Type B pancreatic cell (in vitro differentiated cells): ENCODE data around the gene ENPP1. TPM values are rescaled to one million over a fixed set of nuclear protein-coding genes. Genes with fewer than 3 reads are reported as not detected.

Experiments used
- DNase-seq: peaks from one replicate; pipeline ENCODE4 v3.0.0; 2021; ENCODE audit warnings: mixed read lengths; ENCODE audit not compliant: unreplicated experiment; ENCODE audit errors: extremely low spot score
- H3K27ac Mint-ChIP-seq: 2 replicates; pipeline ENCODE4 v1.8.0; 2021; ENCODE audit warnings: mild to moderate bottlenecking, mixed read lengths
- H3K27me3 Mint-ChIP-seq: 2 replicates; pipeline ENCODE4 v1.8.0; 2021; ENCODE audit warnings: mixed read lengths
- H3K36me3 Mint-ChIP-seq: 2 replicates; pipeline ENCODE4 v1.8.0; 2021; ENCODE audit warnings: mixed read lengths
- H3K4me1 Mint-ChIP-seq: one replicate; pipeline ENCODE4 v1.8.0; 2021; ENCODE audit warnings: mixed read lengths; ENCODE audit not compliant: unreplicated experiment
- H3K4me3 Mint-ChIP-seq: 2 replicates; pipeline ENCODE4 v1.8.0; 2021; ENCODE audit warnings: mild to moderate bottlenecking, mixed read lengths
- H3K9me3 Mint-ChIP-seq: 2 replicates; pipeline ENCODE4 v1.8.0; 2021; ENCODE audit warnings: mixed read lengths
- CTCF ChIP-seq: fragments of 200-600 bp; sonication (generic); conservative IDR thresholded peaks from 2 replicates; pipeline ENCODE4 v1.5.0; 2021; ENCODE audit warnings: antibody characterized with exemption, mild to moderate bottlenecking
- total RNA-seq: library from RNA; stranded (reverse); gene quantifications from 2 replicates; pipeline ENCODE4 v1.2.1, GENCODE V29; 2021; ENCODE audit warnings: low replicate concordance

ENPP1 gene
- total RNA-seq, 1 donor from 2014 or later, result 13.4 TPM

- Mint-ChIP-seq H3K27ac (no peak overlapping the region), H3K36me3 (no peaks in the 10 kb centered on the region), H3K27me3 (peaks cover 4% of the 10 kb centered on the region), H3K4me1 (peaks cover 16% of the 10 kb centered on the region), H3K4me3 (no peak overlapping the region), H3K9me3 (no peaks in the 10 kb centered on the region)
- DNase-seq, result no peak
- no peak for TF ChIP-seq CTCF
Observed at GRCh38 chr6:131821010-131821807, 13.4 kb downstream of the ENPP1 start.

GRCh38 chr6:131822119-131822518 is 14.3 kb downstream of the ENPP1 start:
- no peaks in the 10 kb centered on the region for H3K36me3 Mint-ChIP-seq

GRCh38 chr6:131823276-131823902 is 15.6 kb downstream of the ENPP1 start:
- H3K4me1 Mint-ChIP-seq, result peaks cover 18% of the 10 kb centered on the region
- no peak overlapping the region for H3K4me3 Mint-ChIP-seq
- H3K27me3 Mint-ChIP-seq, result peaks cover 4% of the 10 kb centered on the region
- TF ChIP-seq CTCF, result no peak
- H3K36me3 Mint-ChIP-seq, result no peaks in the 10 kb centered on the region
- no peaks in the 10 kb centered on the region for H3K9me3 Mint-ChIP-seq
- no peak for DNase-seq
- no peak overlapping the region for H3K27ac Mint-ChIP-seq

More at GRCh38 chr6:131822119-131822518, 14.3 kb downstream of the ENPP1 start:
- Mint-ChIP-seq H3K4me1 (peaks cover 12% of the 10 kb centered on the region), H3K4me3 (no peak overlapping the region), H3K27me3 (peaks cover 4% of the 10 kb centered on the region), H3K27ac (no peak overlapping the region), H3K9me3 (no peaks in the 10 kb centered on the region)
- TF ChIP-seq CTCF, result no peak
- DNase-seq, result no peak

GRCh38 chr6:131825946-131826345 is 18.1 kb downstream of the ENPP1 start:
- H3K36me3 Mint-ChIP-seq, result peaks cover 5% of the 10 kb centered on the region
- H3K27me3 Mint-ChIP-seq, result no peaks in the 10 kb centered on the region
- peaks cover 16% of the 10 kb centered on the region for H3K4me1 Mint-ChIP-seq
- DNase-seq, result no peak
- TF ChIP-seq CTCF, result no peak
- no peak overlapping the region for H3K4me3 Mint-ChIP-seq
- no peak overlapping the region for H3K27ac Mint-ChIP-seq
- H3K9me3 Mint-ChIP-seq, result no peaks in the 10 kb centered on the region

- Mint-ChIP-seq H3K9me3 (no peaks in the 10 kb centered on the region), H3K27ac (no peak overlapping the region), H3K4me1 (peaks cover 11% of the 10 kb centered on the region), H3K4me3 (no peak overlapping the region), H3K27me3 (no peaks in the 10 kb centered on the region), H3K36me3 (peaks cover 5% of the 10 kb centered on the region)
- TF ChIP-seq CTCF, result no peak
- DNase-seq, result no peak
Observed at GRCh38 chr6:131828080-131828479, 20.3 kb downstream of the ENPP1 start.
